K562 (cell line): ENCODE data around the gene NDUFV2. TPM values are rescaled to one million over a fixed set of nuclear protein-coding genes. Genes with fewer than 3 reads are reported as not detected.

Source experiments
- HIVEP1 ChIP-seq: fragments of 250-450 bp; sonication (Bioruptor Pico); IDR thresholded peaks from 2 replicates; pipeline ENCODE4 v1.4.0; 2020; ENCODE audit warnings: mild to moderate bottlenecking
- NFIC ChIP-seq: fragments of 450-650 bp; IDR thresholded peaks from 2 replicates; pipeline ENCODE4 v1.6.1; 2017; ENCODE audit warnings: mild to moderate bottlenecking, inconsistent platforms
- NR3C1 ChIP-seq: sonication (generic); formaldehyde crosslinking; IDR thresholded peaks from 2 replicates; pipeline ENCODE4 v1.8.1; 2022; ENCODE audit warnings: missing genetic modification reagents
- ZNF354B ChIP-seq: fragments of 250-450 bp; sonication (Bioruptor Pico); IDR thresholded peaks from 2 replicates; pipeline ENCODE4 v1.4.0; 2020
- ZNF668 ChIP-seq: fragments of 250-450 bp; sonication (Bioruptor Pico); IDR thresholded peaks from 2 replicates; pipeline ENCODE4 v1.8.0; 2022; ENCODE audit warnings: mild to moderate bottlenecking, inconsistent platforms
- ZNF699 ChIP-seq: fragments of 250-450 bp; sonication (Bioruptor Pico); IDR thresholded peaks from 2 replicates; pipeline ENCODE4 v1.8.0; 2021; ENCODE audit warnings: mild to moderate bottlenecking, moderate library complexity; ENCODE audit not compliant: insufficient replicate concordance
- ZNF75A ChIP-seq: fragments of 450-650 bp; formaldehyde crosslinking; IDR thresholded peaks from 2 replicates; pipeline ENCODE4 v1.4.0; 2020; ENCODE audit warnings: mild to moderate bottlenecking
- polyA plus RNA-seq, 8 experiments: library from polyadenylated mRNA; depleted of rRNA in 4 of 8; stranded (reverse) in 5 of 8; unstranded in 3 of 8; fragments of >200 nt; fragmentation: Nextera tagmentation in 2 of 8; fragmentation: Illumina TruSeq in 1 of 8; extraction: Ambion mirVana in 2 of 8; extraction: Trizol in 1 of 8; gene quantifications; 2 replicates each; pipeline versions ENCODE4 v1.2.1 to v1.2.3, GENCODE V29; 2011 to 2014; ENCODE audit warnings: inconsistent platforms in 1 of 8, missing spikeins in 1 of 8
- total RNA-seq, 7 experiments: library from RNA; depleted of rRNA in 6 of 7; stranded (reverse); fragments of >200 nt in 6 of 7; fragmentation: Illumina TruSeq in 2 of 7; extraction: Trizol in 2 of 7; gene quantifications; 2 replicates each; pipeline versions ENCODE4 v1.2.1 to v1.2.3, GENCODE V29; 2011 to 2021; ENCODE audit warnings: low replicate concordance in 1 of 7
- TF ChIP-seq, protein P1 (sequence below): fragments of 450-650 bp; IDR thresholded peaks from 2 replicates; pipeline ENCODE4 v1.6.1; 2016; ENCODE audit warnings: mild to moderate bottlenecking, moderate library complexity

The NDUFV2 gene
- total and polyA plus RNA-seq, 9 of the 15 experiments (the other 6 are each of a cell fraction or from before 2014, with no cell fraction given): 213 to 550 (median 384) TPM

DNA sequence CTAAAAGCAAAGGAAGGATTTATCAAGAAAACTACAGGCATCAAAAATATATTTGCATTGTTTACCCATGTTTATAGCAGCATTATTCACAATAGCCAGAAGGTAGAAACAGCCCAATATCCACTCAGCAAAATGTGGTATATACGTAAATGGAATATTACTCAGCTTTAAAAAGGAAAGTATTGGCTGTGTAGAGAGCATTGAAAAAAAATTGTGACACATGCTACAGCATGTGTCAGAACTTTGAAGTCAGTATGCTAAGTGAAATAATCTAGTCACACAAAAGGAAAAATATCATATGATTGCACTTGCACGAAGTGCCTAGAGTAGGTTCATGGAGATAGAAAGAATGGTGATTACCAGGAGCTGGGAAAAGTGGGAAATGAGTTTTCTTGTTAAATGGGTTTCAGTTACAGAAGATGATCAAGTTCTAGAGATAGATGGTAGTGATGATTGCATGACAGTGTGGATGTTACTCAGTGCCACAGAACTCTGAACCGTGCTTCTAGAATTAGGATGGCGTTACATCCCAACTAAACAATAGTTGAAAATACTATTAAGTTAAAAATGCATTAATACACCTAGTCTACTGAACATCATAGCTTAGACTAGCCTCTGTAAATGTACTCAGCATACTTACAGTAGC, 54.2 kb downstream of the NDUFV2 start (continued):
- TF ChIP-seq, protein P1, sequence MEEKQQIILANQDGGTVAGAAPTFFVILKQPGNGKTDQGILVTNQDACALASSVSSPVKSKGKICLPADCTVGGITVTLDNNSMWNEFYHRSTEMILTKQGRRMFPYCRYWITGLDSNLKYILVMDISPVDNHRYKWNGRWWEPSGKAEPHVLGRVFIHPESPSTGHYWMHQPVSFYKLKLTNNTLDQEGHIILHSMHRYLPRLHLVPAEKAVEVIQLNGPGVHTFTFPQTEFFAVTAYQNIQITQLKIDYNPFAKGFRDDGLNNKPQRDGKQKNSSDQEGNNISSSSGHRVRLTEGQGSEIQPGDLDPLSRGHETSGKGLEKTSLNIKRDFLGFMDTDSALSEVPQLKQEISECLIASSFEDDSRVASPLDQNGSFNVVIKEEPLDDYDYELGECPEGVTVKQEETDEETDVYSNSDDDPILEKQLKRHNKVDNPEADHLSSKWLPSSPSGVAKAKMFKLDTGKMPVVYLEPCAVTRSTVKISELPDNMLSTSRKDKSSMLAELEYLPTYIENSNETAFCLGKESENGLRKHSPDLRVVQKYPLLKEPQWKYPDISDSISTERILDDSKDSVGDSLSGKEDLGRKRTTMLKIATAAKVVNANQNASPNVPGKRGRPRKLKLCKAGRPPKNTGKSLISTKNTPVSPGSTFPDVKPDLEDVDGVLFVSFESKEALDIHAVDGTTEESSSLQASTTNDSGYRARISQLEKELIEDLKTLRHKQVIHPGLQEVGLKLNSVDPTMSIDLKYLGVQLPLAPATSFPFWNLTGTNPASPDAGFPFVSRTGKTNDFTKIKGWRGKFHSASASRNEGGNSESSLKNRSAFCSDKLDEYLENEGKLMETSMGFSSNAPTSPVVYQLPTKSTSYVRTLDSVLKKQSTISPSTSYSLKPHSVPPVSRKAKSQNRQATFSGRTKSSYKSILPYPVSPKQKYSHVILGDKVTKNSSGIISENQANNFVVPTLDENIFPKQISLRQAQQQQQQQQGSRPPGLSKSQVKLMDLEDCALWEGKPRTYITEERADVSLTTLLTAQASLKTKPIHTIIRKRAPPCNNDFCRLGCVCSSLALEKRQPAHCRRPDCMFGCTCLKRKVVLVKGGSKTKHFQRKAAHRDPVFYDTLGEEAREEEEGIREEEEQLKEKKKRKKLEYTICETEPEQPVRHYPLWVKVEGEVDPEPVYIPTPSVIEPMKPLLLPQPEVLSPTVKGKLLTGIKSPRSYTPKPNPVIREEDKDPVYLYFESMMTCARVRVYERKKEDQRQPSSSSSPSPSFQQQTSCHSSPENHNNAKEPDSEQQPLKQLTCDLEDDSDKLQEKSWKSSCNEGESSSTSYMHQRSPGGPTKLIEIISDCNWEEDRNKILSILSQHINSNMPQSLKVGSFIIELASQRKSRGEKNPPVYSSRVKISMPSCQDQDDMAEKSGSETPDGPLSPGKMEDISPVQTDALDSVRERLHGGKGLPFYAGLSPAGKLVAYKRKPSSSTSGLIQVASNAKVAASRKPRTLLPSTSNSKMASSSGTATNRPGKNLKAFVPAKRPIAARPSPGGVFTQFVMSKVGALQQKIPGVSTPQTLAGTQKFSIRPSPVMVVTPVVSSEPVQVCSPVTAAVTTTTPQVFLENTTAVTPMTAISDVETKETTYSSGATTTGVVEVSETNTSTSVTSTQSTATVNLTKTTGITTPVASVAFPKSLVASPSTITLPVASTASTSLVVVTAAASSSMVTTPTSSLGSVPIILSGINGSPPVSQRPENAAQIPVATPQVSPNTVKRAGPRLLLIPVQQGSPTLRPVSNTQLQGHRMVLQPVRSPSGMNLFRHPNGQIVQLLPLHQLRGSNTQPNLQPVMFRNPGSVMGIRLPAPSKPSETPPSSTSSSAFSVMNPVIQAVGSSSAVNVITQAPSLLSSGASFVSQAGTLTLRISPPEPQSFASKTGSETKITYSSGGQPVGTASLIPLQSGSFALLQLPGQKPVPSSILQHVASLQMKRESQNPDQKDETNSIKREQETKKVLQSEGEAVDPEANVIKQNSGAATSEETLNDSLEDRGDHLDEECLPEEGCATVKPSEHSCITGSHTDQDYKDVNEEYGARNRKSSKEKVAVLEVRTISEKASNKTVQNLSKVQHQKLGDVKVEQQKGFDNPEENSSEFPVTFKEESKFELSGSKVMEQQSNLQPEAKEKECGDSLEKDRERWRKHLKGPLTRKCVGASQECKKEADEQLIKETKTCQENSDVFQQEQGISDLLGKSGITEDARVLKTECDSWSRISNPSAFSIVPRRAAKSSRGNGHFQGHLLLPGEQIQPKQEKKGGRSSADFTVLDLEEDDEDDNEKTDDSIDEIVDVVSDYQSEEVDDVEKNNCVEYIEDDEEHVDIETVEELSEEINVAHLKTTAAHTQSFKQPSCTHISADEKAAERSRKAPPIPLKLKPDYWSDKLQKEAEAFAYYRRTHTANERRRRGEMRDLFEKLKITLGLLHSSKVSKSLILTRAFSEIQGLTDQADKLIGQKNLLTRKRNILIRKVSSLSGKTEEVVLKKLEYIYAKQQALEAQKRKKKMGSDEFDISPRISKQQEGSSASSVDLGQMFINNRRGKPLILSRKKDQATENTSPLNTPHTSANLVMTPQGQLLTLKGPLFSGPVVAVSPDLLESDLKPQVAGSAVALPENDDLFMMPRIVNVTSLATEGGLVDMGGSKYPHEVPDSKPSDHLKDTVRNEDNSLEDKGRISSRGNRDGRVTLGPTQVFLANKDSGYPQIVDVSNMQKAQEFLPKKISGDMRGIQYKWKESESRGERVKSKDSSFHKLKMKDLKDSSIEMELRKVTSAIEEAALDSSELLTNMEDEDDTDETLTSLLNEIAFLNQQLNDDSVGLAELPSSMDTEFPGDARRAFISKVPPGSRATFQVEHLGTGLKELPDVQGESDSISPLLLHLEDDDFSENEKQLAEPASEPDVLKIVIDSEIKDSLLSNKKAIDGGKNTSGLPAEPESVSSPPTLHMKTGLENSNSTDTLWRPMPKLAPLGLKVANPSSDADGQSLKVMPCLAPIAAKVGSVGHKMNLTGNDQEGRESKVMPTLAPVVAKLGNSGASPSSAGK: peak; percentile 41; the same call in 1 of the 2 replicates
- TF ChIP-seq ZNF75A (CRISPR knock-in tag): no peak
- no peak for TF ChIP-seq NR3C1 (CRISPR knock-in tag)
- no peak for TF ChIP-seq NFIC
- no peak for TF ChIP-seq HIVEP1
- TF ChIP-seq ZNF699 (CRISPR knock-in tag): no peak
- peak; percentile 15; the same call in 1 of the 2 replicates for TF ChIP-seq ZNF668
- no peak for TF ChIP-seq ZNF354B (CRISPR knock-in tag)
